ENCODE data around the gene E2F3.
"Not testable (repeated sequence)": the region's sequence is repeated elsewhere in the genome, so short reads cannot be mapped to it uniquely, and the experiment has no call there.

E2F3 gene

GRCh38 chr6:20434766-20435165, 33.1 kb downstream of the E2F3 start:
- DNase-seq, result no peak

GRCh38 chr6:20436719-20437118, 35.0 kb downstream of the E2F3 start:
- DNase-seq, result no peak

GRCh38 chr6:20437639-20438038, 36.0 kb downstream of the E2F3 start:
- DNase-seq, result no peak

GRCh38 chr6:20438462-20439070, 36.9 kb downstream of the E2F3 start:
- DNase-seq, result no peak

- no peak for DNase-seq
Observed at GRCh38 chr6:20439558-20439957, 37.9 kb downstream of the E2F3 start.

- no peak for DNase-seq
Observed at GRCh38 chr6:20440296-20440695, 38.6 kb downstream of the E2F3 start.

GRCh38 chr6:20441236-20441635, 39.6 kb downstream of the E2F3 start:
- no peak for DNase-seq

GRCh38 chr6:20441921-20442320, 40.2 kb downstream of the E2F3 start:
- DNase-seq, result peak; percentile 45

GRCh38 chr6:20444786-20445271, 43.1 kb downstream of the E2F3 start:
- no peak for DNase-seq

- no peak for DNase-seq
Observed at GRCh38 chr6:20447157-20447556, 45.5 kb downstream of the E2F3 start.

- no peak for DNase-seq
Observed at GRCh38 chr6:20447581-20448132, 46.0 kb downstream of the E2F3 start.

- DNase-seq, result no peak
Observed at GRCh38 chr6:20448828-20449227, 47.1 kb downstream of the E2F3 start.

GRCh38 chr6:20454204-20454824, 52.6 kb downstream of the E2F3 start:
- no peak for DNase-seq

- DNase-seq, result no peak
Observed at GRCh38 chr6:20455251-20455940, 53.7 kb downstream of the E2F3 start.

GRCh38 chr6:20458027-20458894, 56.6 kb downstream of the E2F3 start:
- DNase-seq, result no peak

GRCh38 chr6:20459682-20460081, 58.0 kb downstream of the E2F3 start:
- no peak for DNase-seq

GRCh38 chr6:20461576-20461975, 59.9 kb downstream of the E2F3 start:
- no peak for DNase-seq

- DNase-seq, result no peak
Observed at GRCh38 chr6:20463396-20463795, 61.7 kb downstream of the E2F3 start.

- DNase-seq, result no peak
Observed at GRCh38 chr6:20464041-20464440, 62.4 kb downstream of the E2F3 start.

- DNase-seq, result no peak
Observed at GRCh38 chr6:20464847-20465246, 63.2 kb downstream of the E2F3 start.

- DNase-seq, result not testable (repeated sequence)
Observed at GRCh38 chr6:20465616-20466015, 63.9 kb downstream of the E2F3 start.

- no peak for DNase-seq
Observed at GRCh38 chr6:20467437-20467836, 65.8 kb downstream of the E2F3 start.

GRCh38 chr6:20468209-20468608, 66.5 kb downstream of the E2F3 start:
- no peak for DNase-seq
